Adrenal gland (tissue), 12 donors: Measurements from ENCODE around the gene PAMR1. TPM values are rescaled to one million over a fixed set of nuclear protein-coding genes. Genes with fewer than 3 reads are reported as not detected.
A peak's percentile ranks its signal among the peaks of the same experiment; 100 is the strongest.

Experiments
- DNase-seq, 7 donors: peaks; one replicate each; pipeline ENCODE4 v3.0.0-alpha.2; 2019 to 2020
- H3K27ac ChIP-seq, 5 donors: fragments of 200-600 bp; sonication (generic) in 4 of 5; 1 replicate in 3 of 5; 2 replicates in 2 of 5; pipeline versions ENCODE4 v1.5.1 to v1.8.0; 2016 to 2020; ENCODE audit warnings: mild to moderate bottlenecking in 1 of 5
- H3K27me3 ChIP-seq: fragments of 200-600 bp; 2 replicates; pipeline ENCODE4 v1.8.0; 2021
- H3K36me3 ChIP-seq, 2 donors: fragments of 200-600 bp; replicated peaks in 1 of 2; 1 replicate in 1 of 2; 2 replicates in 1 of 2; pipeline versions ENCODE4 v1.5.1 to v1.8.0; 2018 to 2022
- H3K4me1 ChIP-seq, 2 donors: fragments of 200-600 bp; replicated peaks in 1 of 2; 1 replicate in 1 of 2; 2 replicates in 1 of 2; pipeline versions ENCODE4 v1.5.1 to v1.8.0; 2018 to 2021
- H3K4me3 ChIP-seq, 4 donors: fragments of 200-600 bp; sonication (generic) in 3 of 4; one replicate each; pipeline ENCODE4 v1.5.1; 2016 to 2018
- H3K9me3 ChIP-seq, 3 donors: fragments of 200-600 bp; sonication (generic) in 1 of 3; replicated peaks in 1 of 3; 1 replicate in 2 of 3; 2 replicates in 1 of 3; pipeline versions ENCODE4 v1.5.1 to v1.8.0; 2016 to 2021
- CTCF ChIP-seq, 6 experiments: fragments of 450-650 bp in 4 of 6; fragments of 200-600 bp in 2 of 6; sonication (generic) in 1 of 6; IDR thresholded peaks; 1 replicate in 5 of 6; 2 replicates in 1 of 6; pipeline versions ENCODE4 v1.5.1 to v1.8.0; 2016 to 2021; ENCODE audit warnings: antibody characterized with exemption in 6 of 6, mild to moderate bottlenecking in 2 of 6, moderate library complexity in 1 of 6
- POLR2A ChIP-seq, 2 donors: fragments of 450-650 bp; IDR thresholded peaks; one replicate each; pipeline ENCODE4 v1.6.1; 2017; ENCODE audit warnings: antibody characterized with exemption in 2 of 2, mild to moderate bottlenecking in 2 of 2, moderate library complexity in 1 of 2
- WGBS, 4 donors: extraction: QIAGEN DNeasy Blood & Tissue Kit in 2 of 4; methylation state at CpG; one replicate each; pipeline versions ENCODE4 v1.1.5 to v1.1.7; 2013 to 2017; 5-methylcytosine and 5-hydroxymethylcytosine counted together
- intact Hi-C, 2 donors: fragments of 100-400 bp; cut with DNase I; formaldehyde crosslinking; loops; one replicate each; pipeline versions ENCODE4 v1.14.1 to v1.15.0; 2022 to 2023
- polyA plus RNA-seq, 3 donors: library from polyadenylated mRNA; stranded (reverse); fragments of 200-250 nt in 2 of 3; fragments of 350-450 nt in 1 of 3; fragmentation: Illumina TruSeq in 1 of 3; extraction: RNeasy Lipid Tissue Mini Kit (QIAGEN cat#74804) in 1 of 3; gene quantifications; one replicate each; pipeline ENCODE4 v1.2.3, GENCODE V29; 2013 to 2014
- total RNA-seq, 9 donors: library from RNA; depleted of rRNA in 4 of 9; stranded (reverse); fragments of >200 nt in 4 of 9; fragments of 120-200 nt in 1 of 9; fragmentation: NEBNext Ultra II Directional in 1 of 9; extraction: Animal tissue kit (Norgen Biotek cat#: 25700) in 1 of 9; gene quantifications; one replicate each; pipeline versions ENCODE4 v1.1.0 to v1.2.4, GENCODE V29; 2013 to 2023
- donor health status: healthy with polysubstance abuse.
- donor health status: Bipolar disorder and iron deficiency.
- donor health status: DM: yes; HTN: yes; CAD: no.
- donor health status: DM: no; HTN: no; CAD: no.
- donor health status: DM: no; HTN: no; CAD: no.
- donor health status: DM: yes; HTN: yes; CAD: no.

Gene PAMR1
- total and polyA plus RNA-seq, 12 donors = 4.3 to 25.7 (median 11.2) TPM

- Histone ChIP-seq H3K27ac (no peak overlapping the region), H3K36me3 (no peaks in the 10 kb centered on the region), H3K9me3 (no peaks in the 10 kb centered on the region), H3K4me1 (no peaks in the 10 kb centered on the region), H3K27me3 (peaks cover 7% of the 10 kb centered on the region), H3K4me3 (no peak overlapping the region)
- TF ChIP-seq POLR2A (IDR thresholded peaks at IDR 0.05) (no peak), CTCF (IDR thresholded peaks at IDR 0.05) (peak in 4 of 6 experiments; percentile 12 to 32 (median 22))
- 57 to 84% (median 62%) methylated on average over 2 of the region's 2 CpGs for WGBS, 4 donors
- intact Hi-C loops = no loop called here
- DNase-seq = no peak
Measured at GRCh38 chr11:35412285-35412684, 113.1 kb downstream of the PAMR1 start.

- no peak for TF ChIP-seq POLR2A (IDR thresholded peaks at IDR 0.05)
- TF ChIP-seq CTCF (IDR thresholded peaks at IDR 0.05) = no peak
- intact Hi-C loops = no loop called here
- no peaks in the 10 kb centered on the region for H3K27me3 ChIP-seq
- 66 to 83% (median 75%) methylated on average over 1 of the region's 1 CpG for WGBS, 4 donors
- H3K4me3 ChIP-seq = no peak overlapping the region
- no peak overlapping the region for H3K27ac ChIP-seq
- H3K36me3 ChIP-seq = no peaks in the 10 kb centered on the region
- H3K9me3 ChIP-seq = no peaks in the 10 kb centered on the region
- no peaks in the 10 kb centered on the region for H3K4me1 ChIP-seq
- DNase-seq = no peak
Measured at GRCh38 chr11:35407041-35407440, 118.4 kb downstream of the PAMR1 start.

DNA sequence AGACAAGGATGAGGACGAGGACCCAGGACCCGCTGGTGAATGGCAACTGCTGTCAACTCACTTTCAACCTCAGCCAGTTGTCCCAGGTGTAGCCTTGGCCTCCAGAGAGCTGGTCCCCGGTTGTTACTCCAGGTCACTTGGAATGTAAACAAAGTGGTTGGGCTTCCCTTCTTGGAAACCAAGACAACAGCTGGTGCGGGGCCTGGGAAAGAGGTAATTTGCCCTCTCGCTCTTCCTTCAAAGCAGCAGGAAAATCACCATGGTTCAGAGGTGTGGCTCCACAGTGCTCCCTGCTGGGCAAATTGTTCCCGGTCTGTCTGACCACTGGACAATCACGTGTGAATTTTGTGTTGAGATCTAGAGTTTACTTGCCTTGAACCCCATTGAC, 121.0 kb downstream of the PAMR1 start:
- Histone ChIP-seq H3K27me3 (no peaks in the 10 kb centered on the region), H3K4me1 (no peaks in the 10 kb centered on the region), H3K9me3 (no peaks in the 10 kb centered on the region), H3K36me3 (no peaks in the 10 kb centered on the region), H3K4me3 (no peak overlapping the region), H3K27ac (no peak overlapping the region)
- intact Hi-C loops = no loop called here
- WGBS, 4 donors = 26 to 67% (median 45%) methylated on average over 6 to 7 of the region's 7 CpGs
- peak in 6 of 7 donors; percentile 33 to 75 (median 52) for DNase-seq
- TF ChIP-seq POLR2A (IDR thresholded peaks at IDR 0.05) = no peak
- peak; percentile 30 to 58 (median 43) for TF ChIP-seq CTCF (IDR thresholded peaks at IDR 0.05)

- Histone ChIP-seq H3K9me3 (no peaks in the 10 kb centered on the region), H3K27me3 (no peaks in the 10 kb centered on the region), H3K27ac (no peak overlapping the region), H3K4me1 (no peaks in the 10 kb centered on the region), H3K36me3 (no peaks in the 10 kb centered on the region), H3K4me3 (no peak overlapping the region)
- no peak for DNase-seq
- TF ChIP-seq POLR2A (IDR thresholded peaks at IDR 0.05) = no peak
- 82 to 87% (median 86%) methylated on average over 7 of the region's 7 CpGs for WGBS, 4 donors
- intact Hi-C loops = no loop called here
Measured at GRCh38 chr11:35403765-35404387, 121.5 kb downstream of the PAMR1 start.
